GF-D8 (cell line): ENCODE measurements around the gene GNMT.

Experiments
- DNase-seq: peaks from one replicate; lab custom pipeline; 2025; lab: John Stamatoyannopoulos, UW

GNMT gene

GRCh38 chr6:43013097-43013842 lies 52.7 kb downstream of the GNMT start:
- DNase-seq = no peak
